LNCAP (cell line): ENCODE results near the gene PITX1.

ENCODE experiments used
- TF ChIP-seq, protein P1 (sequence below): fragments of 450-650 bp; IDR thresholded peaks from 2 replicates; pipeline ENCODE4 v1.5.1; 2017; ENCODE audit warnings: mild to moderate bottlenecking

PITX1 gene

GRCh38 chr5:135039271-135040033 is 5.4 kb upstream of the PITX1 start:
- TF ChIP-seq, protein P1, sequence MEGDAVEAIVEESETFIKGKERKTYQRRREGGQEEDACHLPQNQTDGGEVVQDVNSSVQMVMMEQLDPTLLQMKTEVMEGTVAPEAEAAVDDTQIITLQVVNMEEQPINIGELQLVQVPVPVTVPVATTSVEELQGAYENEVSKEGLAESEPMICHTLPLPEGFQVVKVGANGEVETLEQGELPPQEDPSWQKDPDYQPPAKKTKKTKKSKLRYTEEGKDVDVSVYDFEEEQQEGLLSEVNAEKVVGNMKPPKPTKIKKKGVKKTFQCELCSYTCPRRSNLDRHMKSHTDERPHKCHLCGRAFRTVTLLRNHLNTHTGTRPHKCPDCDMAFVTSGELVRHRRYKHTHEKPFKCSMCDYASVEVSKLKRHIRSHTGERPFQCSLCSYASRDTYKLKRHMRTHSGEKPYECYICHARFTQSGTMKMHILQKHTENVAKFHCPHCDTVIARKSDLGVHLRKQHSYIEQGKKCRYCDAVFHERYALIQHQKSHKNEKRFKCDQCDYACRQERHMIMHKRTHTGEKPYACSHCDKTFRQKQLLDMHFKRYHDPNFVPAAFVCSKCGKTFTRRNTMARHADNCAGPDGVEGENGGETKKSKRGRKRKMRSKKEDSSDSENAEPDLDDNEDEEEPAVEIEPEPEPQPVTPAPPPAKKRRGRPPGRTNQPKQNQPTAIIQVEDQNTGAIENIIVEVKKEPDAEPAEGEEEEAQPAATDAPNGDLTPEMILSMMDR = no peak

DNA sequence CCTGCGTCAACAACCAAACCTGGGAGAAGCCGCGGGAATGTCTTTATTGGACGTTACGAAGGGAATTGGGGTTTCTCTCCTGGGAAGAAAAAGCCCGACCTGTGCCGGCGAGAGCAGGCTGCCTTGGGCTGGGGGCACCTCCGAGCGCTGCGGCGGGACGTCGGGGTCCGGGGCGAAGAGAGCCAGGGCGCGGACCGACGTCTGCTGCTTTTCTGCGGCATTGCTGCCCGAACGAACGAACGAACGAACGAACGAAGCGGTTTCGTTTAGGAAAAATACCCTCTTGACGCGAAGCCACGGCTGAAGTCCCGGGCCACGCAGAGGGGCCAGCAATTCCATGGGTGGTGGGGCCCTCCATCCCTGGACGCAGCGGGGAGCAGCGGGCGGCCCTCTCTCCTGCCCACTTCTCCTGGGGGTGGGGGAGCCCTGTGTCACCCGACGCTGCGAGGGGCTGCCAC is 4.8 kb upstream of the PITX1 start:
- TF ChIP-seq, protein P1 = no peak

- TF ChIP-seq, protein P1 = no peak
Measured at GRCh38 chr5:135038205-135038812, 4.3 kb upstream of the PITX1 start.

- TF ChIP-seq, protein P1 = no peak
Measured at GRCh38 chr5:135037519-135038204, 3.6 kb upstream of the PITX1 start.

DNA sequence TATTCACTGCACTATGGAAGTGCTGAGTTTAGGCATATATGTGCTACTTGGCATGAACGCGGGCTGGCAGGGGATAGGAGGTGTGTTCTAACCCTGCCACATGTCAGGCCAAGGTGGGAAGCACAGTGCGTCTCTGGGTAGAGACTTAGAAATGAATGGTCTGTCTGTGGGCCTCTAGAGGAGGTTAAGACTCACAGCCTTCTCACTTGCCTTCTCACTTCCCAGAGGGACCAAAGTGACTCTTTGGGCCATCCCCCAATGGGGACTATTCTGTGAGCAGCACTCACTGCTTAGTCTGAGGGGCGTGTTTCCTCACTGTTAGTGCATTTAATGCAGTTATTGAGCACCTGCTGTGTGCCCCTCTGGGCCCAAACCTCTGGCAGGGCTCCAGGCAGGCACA is 2.4 kb upstream of the PITX1 start:
- TF ChIP-seq, protein P1 = no peak

- TF ChIP-seq, protein P1 = no peak
Measured at GRCh38 chr5:135035678-135036030, 1.6 kb upstream of the PITX1 start.

- TF ChIP-seq, protein P1 = no peak
Measured at GRCh38 chr5:135034963-135035677, 1.1 kb upstream of the PITX1 start.
